A549 (cell line): ENCODE data around the gene CPAMD8.

ENCODE experiments used
- CHD2 ChIP-seq: fragments of 150-350 bp; IDR thresholded peaks from 2 replicates; pipeline ENCODE4 v1.6.1; 2014; ENCODE audit warnings: low read length; ENCODE audit not compliant: partially characterized antibody
- MAZ ChIP-seq: fragments of 150-350 bp; IDR thresholded peaks from 2 replicates; pipeline ENCODE4 v1.6.1; 2014; ENCODE audit warnings: antibody characterized with exemption, low read depth, low read length, borderline replicate concordance
- POLR2A ChIP-seq: IDR thresholded peaks from 2 replicates; pipeline ENCODE4 v1.6.1; 2012; ENCODE audit warnings: mild to moderate bottlenecking, low read length
- ZC3H11A ChIP-seq: fragments of 450-650 bp; IDR thresholded peaks from 2 replicates; pipeline ENCODE4 v1.6.1; 2014; ENCODE audit warnings: antibody characterized with exemption, mild to moderate bottlenecking
- TF ChIP-seq, protein P1 (sequence below): fragments of >200 bp; sonication (Bioruptor Twin); formaldehyde crosslinking; IDR thresholded peaks from 3 replicates; pipeline ENCODE4 v1.5.1; 2016
- TF ChIP-seq, protein P2 (sequence below): IDR thresholded peaks from 2 replicates; pipeline ENCODE4 v1.6.1; 2012
- TF ChIP-seq, protein P3 (sequence below): IDR thresholded peaks from 2 replicates; pipeline ENCODE4 v1.6.1; 2012

DNA sequence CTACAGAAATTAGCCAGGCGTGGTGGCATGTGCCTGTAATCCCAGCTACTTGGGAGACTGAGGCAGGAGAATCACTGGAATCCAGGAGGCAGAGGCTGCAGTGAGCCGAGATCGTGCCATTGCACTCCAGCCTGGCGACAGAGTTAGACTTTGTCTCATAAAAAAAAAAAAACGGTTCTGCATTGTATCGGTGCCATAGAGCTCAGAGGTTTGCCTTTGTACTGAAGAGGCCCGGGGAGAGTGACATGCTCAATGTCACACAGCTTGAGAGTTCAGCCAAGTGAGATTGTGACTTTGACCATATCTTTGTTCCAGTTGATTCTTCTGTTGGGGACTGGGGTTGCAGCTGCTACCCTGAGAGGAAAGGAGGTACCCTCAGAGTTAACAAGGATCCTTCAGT lies 44.3 kb upstream of the CPAMD8 start:
- TF ChIP-seq MAZ = no peak
- TF ChIP-seq, protein P1, sequence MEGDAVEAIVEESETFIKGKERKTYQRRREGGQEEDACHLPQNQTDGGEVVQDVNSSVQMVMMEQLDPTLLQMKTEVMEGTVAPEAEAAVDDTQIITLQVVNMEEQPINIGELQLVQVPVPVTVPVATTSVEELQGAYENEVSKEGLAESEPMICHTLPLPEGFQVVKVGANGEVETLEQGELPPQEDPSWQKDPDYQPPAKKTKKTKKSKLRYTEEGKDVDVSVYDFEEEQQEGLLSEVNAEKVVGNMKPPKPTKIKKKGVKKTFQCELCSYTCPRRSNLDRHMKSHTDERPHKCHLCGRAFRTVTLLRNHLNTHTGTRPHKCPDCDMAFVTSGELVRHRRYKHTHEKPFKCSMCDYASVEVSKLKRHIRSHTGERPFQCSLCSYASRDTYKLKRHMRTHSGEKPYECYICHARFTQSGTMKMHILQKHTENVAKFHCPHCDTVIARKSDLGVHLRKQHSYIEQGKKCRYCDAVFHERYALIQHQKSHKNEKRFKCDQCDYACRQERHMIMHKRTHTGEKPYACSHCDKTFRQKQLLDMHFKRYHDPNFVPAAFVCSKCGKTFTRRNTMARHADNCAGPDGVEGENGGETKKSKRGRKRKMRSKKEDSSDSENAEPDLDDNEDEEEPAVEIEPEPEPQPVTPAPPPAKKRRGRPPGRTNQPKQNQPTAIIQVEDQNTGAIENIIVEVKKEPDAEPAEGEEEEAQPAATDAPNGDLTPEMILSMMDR = no peak
- TF ChIP-seq, protein P2, sequence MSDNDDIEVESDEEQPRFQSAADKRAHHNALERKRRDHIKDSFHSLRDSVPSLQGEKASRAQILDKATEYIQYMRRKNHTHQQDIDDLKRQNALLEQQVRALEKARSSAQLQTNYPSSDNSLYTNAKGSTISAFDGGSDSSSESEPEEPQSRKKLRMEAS = no peak
- TF ChIP-seq CHD2 = no peak
- no peak for TF ChIP-seq POLR2A
- TF ChIP-seq, protein P3, sequence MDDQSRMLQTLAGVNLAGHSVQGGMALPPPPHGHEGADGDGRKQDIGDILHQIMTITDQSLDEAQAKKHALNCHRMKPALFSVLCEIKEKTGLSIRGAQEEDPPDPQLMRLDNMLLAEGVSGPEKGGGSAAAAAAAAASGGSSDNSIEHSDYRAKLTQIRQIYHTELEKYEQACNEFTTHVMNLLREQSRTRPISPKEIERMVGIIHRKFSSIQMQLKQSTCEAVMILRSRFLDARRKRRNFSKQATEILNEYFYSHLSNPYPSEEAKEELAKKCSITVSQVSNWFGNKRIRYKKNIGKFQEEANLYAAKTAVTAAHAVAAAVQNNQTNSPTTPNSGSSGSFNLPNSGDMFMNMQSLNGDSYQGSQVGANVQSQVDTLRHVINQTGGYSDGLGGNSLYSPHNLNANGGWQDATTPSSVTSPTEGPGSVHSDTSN = no peak
- no peak for TF ChIP-seq ZC3H11A
